Pancreas (tissue), 10 donors: ENCODE measurements around the gene PRSS2. TPM values are rescaled to one million over a fixed set of nuclear protein-coding genes. Genes with fewer than 3 reads are reported as not detected.
"Not testable (repeated sequence)": the region's sequence is repeated elsewhere in the genome, so short reads cannot be mapped to it uniquely, and the experiment has no call there.

ENCODE experiments used
- ATAC-seq, 4 donors: fragments of 200-7000 bp; cut with Tn5 transposase; one replicate each; pipeline versions ENCODE4 v1.8.0 to v1.9.1; 2020; ENCODE audit warnings: mild to moderate bottlenecking in 4 of 4, moderate library complexity in 4 of 4
- DNase-seq, 6 donors: peaks; one replicate each; pipeline ENCODE4 v3.0.0-alpha.2; 2020
- FAIRE-seq: peaks from 2 replicates; lab custom pipeline; 2012; peaks lifted over from hg19 to GRCh38; lab: Jason Lieb, UNC
- H3K27ac ChIP-seq, 4 donors: fragments of 200-600 bp; sonication (generic); 1 replicate in 3 of 4; 2 replicates in 1 of 4; pipeline versions ENCODE4 v1.5.0 to v1.8.0; 2020
- H3K27me3 ChIP-seq, 4 donors: fragments of 200-600 bp; one replicate each; pipeline ENCODE4 v1.8.0; 2021
- H3K36me3 ChIP-seq, 3 donors: fragments of 200-600 bp; sonication (generic) in 1 of 3; one replicate each; pipeline versions ENCODE4 v1.5.0 to v1.8.0; 2020 to 2021
- H3K4me1 ChIP-seq, 3 donors: fragments of 200-600 bp; one replicate each; pipeline ENCODE4 v1.8.0; 2021
- H3K4me3 ChIP-seq, 4 donors: fragments of 200-600 bp; sonication (generic) in 2 of 4; one replicate each; pipeline versions ENCODE4 v1.5.0 to v1.8.0; 2020 to 2021
- H3K9me3 ChIP-seq, 4 donors: fragments of 200-600 bp; one replicate each; pipeline ENCODE4 v1.8.0; 2021
- CTCF ChIP-seq, 4 donors: fragments of 200-600 bp; sonication (generic) in 3 of 4; IDR thresholded peaks; one replicate each; pipeline versions ENCODE4 v1.5.0 to v1.8.0; 2021; ENCODE audit warnings: antibody characterized with exemption in 4 of 4
- WGBS, 2 donors: extraction: QIAGEN DNeasy Blood & Tissue Kit; methylation state at CpG; one replicate each; pipeline ENCODE4 v1.1.7; 2013; 5-methylcytosine and 5-hydroxymethylcytosine counted together
- intact Hi-C, 3 donors: fragments of 100-400 bp; cut with DNase I; formaldehyde crosslinking; loops; one replicate each; pipeline versions ENCODE4 v1.11.1 to v1.14.2; 2022
- polyA plus RNA-seq, 2 donors: library from polyadenylated mRNA; stranded (reverse); fragments of 200-250 nt; gene quantifications; one replicate each; pipeline ENCODE4 v1.2.3, GENCODE V29; 2013
- total RNA-seq, 6 donors: library from RNA; stranded (reverse); fragmentation: NEBNext Ultra II Directional in 4 of 6; extraction: Animal tissue kit (Norgen Biotek cat#: 25700) in 4 of 6; gene quantifications; one replicate each; pipeline versions ENCODE4 v1.2.1 to v1.2.4, GENCODE V29; 2021 to 2023
- donor health status: healthy with polysubstance abuse.
- donor health status: DM: no; HTN: no; CAD: no; lungs with moderate emphysema.
- donor health status: DM: no; HTN: no; CAD: no.
- donor health status: control.
- donor health status: control.
- donor health status: Bipolar disorder and iron deficiency.
- donor health status: DM: yes; HTN: yes; CAD: no.
- donor health status: DM: no; HTN: no; CAD: no.
- donor health status: DM: no; HTN: no; CAD: no.
- donor health status: DM: yes; HTN: yes; CAD: no.

Gene PRSS2
- total and polyA plus RNA-seq, 8 donors, result 25,162 to 136,252 (median 66,198) TPM

- WGBS, 2 donors, result 53 to 70% methylated on average over 3 of the region's 3 CpGs
- Histone ChIP-seq H3K4me1 (peaks cover 21 to 35% (median 21%) of the 10 kb centered on the region in 3 donors), H3K4me3 (no peak overlapping the region), H3K27me3 (no peaks in the 10 kb centered on the region), H3K36me3 (peaks cover 0 to 17% (median 0%) of the 10 kb centered on the region in 3 donors), H3K9me3 (no peaks in the 10 kb centered on the region), H3K27ac (peak overlapping the region in 2 of 4 donors; percentile 50 to 56)
- TF ChIP-seq CTCF (IDR thresholded peaks at IDR 0.05), result no peak
- ATAC-seq (no peak), DNase-seq (no peak), FAIRE-seq (no peak)
- intact Hi-C loops, result no loop called here
These were observed 24.5 kb upstream of the PRSS2 start for GRCh38 chr7:142746264-142746663.

DNA sequence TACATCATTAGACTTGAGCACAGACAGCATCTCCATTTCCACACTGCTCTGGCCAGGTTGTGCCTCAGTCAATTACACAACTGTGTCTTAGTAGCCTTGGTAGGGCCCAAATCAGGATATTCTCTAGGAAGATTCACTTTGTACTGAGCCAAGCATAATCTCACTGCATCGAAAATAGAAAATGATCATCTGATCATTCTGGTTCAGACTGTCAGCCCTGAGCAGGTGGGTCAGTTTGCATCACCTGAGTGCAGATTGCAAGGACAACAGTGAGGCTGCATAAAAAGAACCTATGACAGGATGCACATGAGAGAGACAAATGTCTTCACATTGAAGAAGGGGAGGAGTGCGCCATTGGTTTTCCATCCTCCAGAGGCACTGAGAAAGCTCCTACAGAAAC lies 22.4 kb upstream of the PRSS2 start:
- Histone ChIP-seq H3K4me1 (peaks cover 14 to 28% (median 17%) of the 10 kb centered on the region in 3 donors), H3K27ac (peak overlapping the region in 2 of 4 donors; percentile 5 to 91), H3K36me3 (peaks cover 0 to 17% (median 0%) of the 10 kb centered on the region in 3 donors)
- intact Hi-C loops, FAIRE-seq, H3K9me3 ChIP-seq, DNase-seq, ATAC-seq, H3K4me3 ChIP-seq, H3K27me3 ChIP-seq: not testable (repeated sequence)
- WGBS, 2 donors, result 53 to 62% methylated on average over 2 of the region's 2 CpGs

GRCh38 chr7:142749218-142749993 lies 21.4 kb upstream of the PRSS2 start, which contains the start of gene PRSS1:
Gene PRSS1 (plus strand): TSS chr7:142749472. CDS start chr7:142749485, 13 bp downstream.
- WGBS, 2 donors, result 24 to 42% methylated on average over 11 of the region's 11 CpGs
- Histone ChIP-seq H3K9me3 (no peaks in the 10 kb centered on the region), H3K4me1 (peaks cover 7 to 23% (median 9%) of the 10 kb centered on the region in 3 donors), H3K36me3 (peaks cover 0 to 17% (median 0%) of the 10 kb centered on the region in 3 donors), H3K27me3 (no peaks in the 10 kb centered on the region), H3K27ac (peak within 1 kb of the TSS; percentile 84 to 91 (median 90)), H3K4me3 (peak within 1 kb of the TSS; percentile 39 to 72 (median 52))
- FAIRE-seq, result no peak
- DNase-seq, result peak; percentile 70 to 94 (median 87)
- peak; percentile 49 to 70 (median 64) for ATAC-seq
- no peak for TF ChIP-seq CTCF (IDR thresholded peaks at IDR 0.05)
- intact Hi-C loops, result no loop called here

GRCh38 chr7:142750321-142750938 lies 20.3 kb upstream of the PRSS2 start:
- Histone ChIP-seq H3K9me3 (no peaks in the 10 kb centered on the region), H3K36me3 (peaks cover 0 to 17% (median 0%) of the 10 kb centered on the region in 3 donors), H3K27me3 (no peaks in the 10 kb centered on the region), H3K4me1 (peaks cover 4 to 16% (median 9%) of the 10 kb centered on the region in 3 donors), H3K27ac (peak overlapping the region; percentile 84 to 91 (median 90)), H3K4me3 (peak overlapping the region; percentile 39 to 72 (median 52))
- ATAC-seq, result no peak
- intact Hi-C loops, result no loop called here
- 30 to 43% methylated on average over 9 of the region's 9 CpGs for WGBS, 2 donors
- no peak for FAIRE-seq
- DNase-seq, result peak in 1 of 6 donors; percentile 59
- no peak for TF ChIP-seq CTCF (IDR thresholded peaks at IDR 0.05)

GRCh38 chr7:142751526-142752175 lies 19.1 kb upstream of the PRSS2 start:
- H3K4me3 ChIP-seq, result peak overlapping the region in 3 of 4 donors; percentile 39 to 72 (median 64)
- H3K36me3 ChIP-seq, result peaks cover 0 to 17% (median 0%) of the 10 kb centered on the region in 3 donors
- intact Hi-C loops, H3K27me3 ChIP-seq, H3K9me3 ChIP-seq, FAIRE-seq: not testable (repeated sequence)
- ATAC-seq (peak in 1 of 4 donors; percentile 1), DNase-seq (peak in 2 of 6 donors; percentile 62 to 64)
- 42 to 47% methylated on average over 14 of the region's 14 CpGs for WGBS, 2 donors
- H3K27ac ChIP-seq, result peak overlapping the region; percentile 84 to 91 (median 90)
- peaks cover 4 to 11% (median 9%) of the 10 kb centered on the region in 3 donors for H3K4me1 ChIP-seq
